HG02759 (cell line): Measurements from ENCODE around the gene NEURL1B.

Experiments used
- ATAC-seq: cut with Tn5 transposase; IDR thresholded peaks from one replicate; pipeline ENCODE4 v1.9.1; 2021; ENCODE audit warnings: mild to moderate bottlenecking, moderate library complexity; ENCODE audit not compliant: unreplicated experiment

Gene NEURL1B

DNA sequence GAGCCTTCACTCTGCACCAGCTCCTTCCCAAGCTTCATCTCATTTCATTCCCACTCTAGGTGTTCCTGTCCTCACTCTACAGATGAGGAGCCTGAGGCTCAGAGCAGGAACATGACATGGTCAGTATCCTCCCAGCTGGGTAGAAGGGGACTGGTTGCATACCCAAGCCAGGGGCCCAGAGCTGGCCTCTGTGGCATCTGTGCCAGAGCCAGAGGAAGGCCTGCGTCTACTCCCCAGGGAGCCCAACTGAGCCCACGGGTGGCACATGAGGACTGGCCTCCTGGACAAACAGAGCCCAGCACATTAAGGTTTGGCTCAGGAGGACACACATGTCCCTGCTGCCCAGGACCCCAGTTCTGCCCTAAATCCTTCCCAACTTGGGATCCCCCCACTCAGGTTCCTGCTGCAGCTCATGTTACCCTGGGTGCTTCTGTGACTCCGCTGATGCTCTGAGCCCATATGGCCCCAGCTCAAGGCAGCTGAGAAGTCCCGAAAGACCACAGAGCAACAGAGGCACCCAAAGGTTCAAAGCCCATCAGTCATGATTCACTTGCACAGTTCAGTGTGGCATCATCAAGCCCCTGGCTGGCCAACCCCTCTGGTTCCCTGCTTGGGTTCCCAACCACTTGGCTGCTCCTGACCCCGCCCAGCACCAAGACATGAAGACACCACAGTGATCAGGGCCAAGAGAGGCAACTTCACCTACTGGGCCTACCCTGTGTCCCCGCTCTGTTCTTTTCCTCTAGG, 8.5 kb upstream of the NEURL1B start:
- no peak for ATAC-seq

- no peak for ATAC-seq
Measured at GRCh38 chr5:172633403-172633970, 7.6 kb upstream of the NEURL1B start.

- ATAC-seq = no peak
Measured at GRCh38 chr5:172634106-172634899, 6.8 kb upstream of the NEURL1B start.

GRCh38 chr5:172635038-172635437, 6.0 kb upstream of the NEURL1B start:
- no peak for ATAC-seq

GRCh38 chr5:172636279-172637050, 4.6 kb upstream of the NEURL1B start:
- ATAC-seq = no peak

DNA sequence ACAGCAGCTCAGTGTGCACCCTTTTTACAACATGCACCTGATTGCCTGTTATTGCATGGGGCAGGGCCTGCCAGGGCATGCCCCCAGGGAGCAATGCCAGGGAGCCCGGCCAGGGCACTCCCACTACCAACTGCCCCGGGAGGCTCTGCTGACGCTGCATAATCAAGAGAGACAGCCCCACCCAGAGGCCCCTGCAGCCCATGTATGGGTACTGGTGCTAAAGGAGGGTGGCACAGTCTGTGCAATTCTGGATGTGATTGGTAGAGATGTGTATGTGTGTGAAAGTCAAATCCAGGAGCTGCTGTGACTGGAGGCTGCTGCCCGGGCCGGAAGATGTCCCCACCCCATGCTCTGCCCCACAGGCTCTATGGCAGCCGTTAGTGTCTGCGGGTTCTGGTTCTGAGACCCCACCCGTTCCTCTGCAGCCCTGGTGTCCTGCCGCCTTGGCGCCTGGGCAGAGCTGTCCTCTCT, 3.9 kb upstream of the NEURL1B start:
- ATAC-seq = no peak

DNA sequence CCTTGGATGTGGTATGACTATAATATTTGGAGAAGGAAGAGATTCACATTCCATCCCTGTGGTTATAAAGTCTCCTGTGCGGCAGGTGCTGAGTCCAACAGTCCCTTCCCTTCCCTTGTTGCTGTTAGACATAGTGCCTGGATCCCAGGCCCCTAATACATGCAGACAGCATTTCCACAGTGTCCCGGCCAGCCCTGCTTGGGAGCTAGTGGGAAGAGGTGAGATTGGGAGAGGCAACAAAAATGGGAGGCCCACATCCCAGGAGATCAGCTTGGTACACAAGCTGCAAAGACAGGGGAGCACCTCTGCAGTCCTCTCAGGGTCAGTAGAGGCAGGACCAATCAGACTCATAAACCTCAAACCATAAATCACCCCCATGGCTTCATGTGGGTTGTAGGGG, 3.3 kb upstream of the NEURL1B start:
- no peak for ATAC-seq

GRCh38 chr5:172638209-172638768, 2.8 kb upstream of the NEURL1B start:
- ATAC-seq = no peak

- no peak for ATAC-seq
Measured at GRCh38 chr5:172640139-172640538, 924 bp upstream of the NEURL1B start.

DNA sequence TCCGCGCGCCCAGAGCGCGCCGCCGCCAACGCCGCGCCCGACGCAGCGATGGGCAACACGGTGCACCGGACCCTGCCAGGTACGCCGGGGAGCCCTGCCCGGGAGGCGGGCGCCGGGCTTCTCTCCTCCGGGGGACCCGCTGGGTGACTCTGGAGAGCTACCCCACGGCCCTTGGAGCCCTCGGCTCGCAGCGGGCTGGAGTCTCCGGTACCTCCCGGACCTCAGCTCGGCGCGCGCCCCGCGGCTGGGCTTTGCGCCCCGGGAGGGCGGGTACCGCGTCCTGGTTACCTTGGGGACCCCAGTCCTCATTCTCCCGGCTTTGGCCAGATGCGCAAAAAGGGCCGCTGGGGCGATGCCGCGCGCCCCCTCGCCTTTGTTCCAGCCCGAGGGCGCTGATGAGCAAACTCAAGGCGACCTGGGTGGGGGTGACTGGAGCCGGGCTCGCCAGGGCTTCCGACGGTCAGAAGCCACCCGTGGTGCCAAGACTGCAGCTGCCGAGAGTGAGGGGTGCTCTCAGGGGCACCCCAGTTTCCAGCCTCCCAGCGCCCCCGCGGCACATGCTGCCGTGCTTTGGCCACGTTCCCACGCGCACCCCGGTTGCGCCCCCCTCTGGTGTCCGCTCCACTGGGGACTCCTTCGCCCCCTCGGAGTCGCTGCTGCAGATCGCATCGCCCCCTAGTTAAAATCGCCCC, 442 bp downstream of the NEURL1B start:
- ATAC-seq = peak; percentile 10

DNA sequence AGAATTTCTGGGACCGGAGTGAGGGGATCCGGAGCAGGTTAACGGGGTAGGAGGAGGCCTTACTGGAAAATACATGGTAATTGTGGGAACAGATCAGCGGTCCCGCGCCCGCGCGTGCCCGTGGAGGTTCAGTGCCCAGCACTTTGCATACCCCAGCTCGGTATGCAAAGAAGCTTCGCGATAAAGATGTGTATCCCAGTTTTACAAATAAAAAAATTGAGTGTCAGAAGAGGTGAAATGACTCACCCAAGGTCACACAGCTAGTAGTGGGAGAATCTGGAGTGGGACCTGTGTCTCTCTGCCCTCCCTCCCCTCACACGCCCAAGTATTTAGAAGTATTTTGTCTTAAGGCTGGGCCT, 967 bp downstream of the NEURL1B start:
- ATAC-seq = no peak

GRCh38 chr5:172642486-172642885, 1.4 kb downstream of the NEURL1B start:
- ATAC-seq = no peak

DNA sequence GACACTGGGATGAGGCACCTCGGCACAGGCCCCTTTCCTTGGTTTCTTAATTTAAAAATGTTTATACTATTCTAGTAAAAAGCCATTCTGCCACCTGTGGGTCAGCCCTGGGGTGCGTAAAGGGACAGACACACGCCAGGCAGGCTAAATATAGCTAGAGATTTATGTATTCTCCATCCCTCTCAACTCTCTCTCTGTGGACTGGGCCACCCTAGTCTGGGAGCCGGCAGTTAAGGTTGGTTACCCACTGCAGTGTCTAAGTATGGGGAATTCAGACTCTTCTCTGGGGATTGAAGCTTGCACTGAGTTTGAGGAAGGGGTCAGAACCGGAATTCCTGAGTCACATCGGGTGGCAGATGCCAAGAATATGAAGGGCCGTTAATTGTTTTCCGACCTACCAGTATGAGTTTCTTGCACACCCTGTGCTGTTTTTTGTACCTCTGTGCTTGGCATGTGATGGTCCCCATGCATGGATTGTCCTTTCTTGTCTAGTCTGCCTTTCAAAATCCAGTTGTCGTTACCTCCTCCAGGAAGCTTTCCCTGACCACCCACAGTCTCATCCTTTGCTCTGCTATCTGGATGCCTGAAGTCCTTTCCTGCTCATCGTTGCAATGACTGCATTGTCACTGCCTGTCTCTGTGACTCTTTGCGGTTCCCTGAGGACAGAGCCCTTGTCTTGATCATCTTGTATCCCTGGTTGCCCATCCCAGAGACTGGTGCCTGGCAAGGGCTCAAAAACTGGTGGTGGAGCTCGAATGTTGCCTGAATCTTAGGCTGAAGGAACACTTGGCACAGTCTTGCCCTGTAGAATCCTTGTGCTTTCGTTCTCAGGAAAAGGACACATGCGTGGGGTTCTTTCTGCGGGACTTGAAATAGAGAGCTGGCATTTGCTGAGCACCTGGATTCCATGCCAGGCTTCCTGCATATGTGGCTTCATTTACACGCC, 2.1 kb downstream of the NEURL1B start:
- ATAC-seq = no peak

DNA sequence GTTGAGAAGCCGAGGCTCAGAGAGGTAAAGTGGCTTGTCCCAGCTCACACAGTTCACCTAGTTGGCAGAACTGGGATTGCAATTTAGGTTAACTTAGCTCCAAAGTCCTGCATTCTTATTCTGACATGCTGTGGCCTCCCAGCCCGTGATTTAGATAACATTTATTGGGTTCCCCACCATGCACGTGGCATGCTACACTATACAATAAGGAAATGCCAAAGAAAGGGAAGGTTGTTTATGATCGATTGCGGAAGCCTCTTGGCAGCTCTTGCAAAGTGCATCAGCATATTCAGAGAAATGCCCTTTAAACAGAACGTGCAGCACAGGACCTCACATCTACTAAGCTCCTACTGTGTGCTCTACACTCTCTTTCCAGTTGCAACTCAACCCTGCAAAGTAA, 3.2 kb downstream of the NEURL1B start:
- ATAC-seq = no peak

GRCh38 chr5:172644711-172645110, 3.6 kb downstream of the NEURL1B start:
- no peak for ATAC-seq

DNA sequence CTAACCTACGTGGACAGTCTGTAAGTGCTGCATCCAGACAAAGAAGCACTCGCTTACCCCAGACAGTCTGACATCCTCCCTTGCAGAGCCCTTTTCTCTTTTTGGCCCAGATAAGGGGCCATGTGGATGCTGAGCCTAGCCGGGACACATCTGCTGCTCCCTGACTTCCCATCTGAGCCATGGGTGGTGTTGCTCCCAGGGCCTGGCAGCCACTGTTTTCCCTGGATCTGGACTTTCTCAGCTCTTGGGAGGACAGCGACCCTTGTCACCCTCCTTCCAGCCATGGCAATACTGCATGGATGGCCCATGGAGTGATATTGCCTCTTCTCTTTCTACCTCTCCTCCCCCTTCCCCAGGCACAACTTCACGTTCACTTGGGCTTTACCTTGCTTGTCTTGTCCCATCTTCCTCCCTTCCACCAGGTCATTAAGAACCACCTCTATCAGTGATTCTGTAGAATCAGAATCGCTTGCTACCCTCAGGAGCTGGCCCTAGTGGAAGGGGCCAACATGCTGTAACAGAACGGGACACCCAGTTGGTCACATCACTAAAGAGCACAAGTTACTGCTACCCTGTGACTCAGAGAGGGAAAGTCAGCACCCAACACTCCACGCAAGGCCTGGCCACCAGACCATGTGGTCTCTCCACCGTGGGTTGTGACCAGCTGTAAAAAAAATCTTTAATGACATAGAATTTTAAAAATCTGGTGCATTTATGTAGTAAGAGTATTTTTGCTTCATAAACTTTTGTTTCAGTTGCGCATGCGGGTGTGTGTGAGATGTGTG, 4.4 kb downstream of the NEURL1B start:
- no peak for ATAC-seq

- ATAC-seq = no peak
Measured at GRCh38 chr5:172646716-172647285, 5.7 kb downstream of the NEURL1B start.
